Measurements from ENCODE around the gene ZNF846.

- TF ChIP-seq ZNF274 (IDR thresholded peaks at IDR 0.05; ENCODE audit: low read length) = no peak
- TF ChIP-seq ZNF274 (tag by site-specific recombination; IDR thresholded peaks at IDR 0.05; ENCODE audit: borderline replicate concordance) = no peak
- no peak for TF ChIP-seq REST (tag by site-specific recombination; IDR thresholded peaks at IDR 0.05)
- no peak for TF ChIP-seq REPIN1 (tag by site-specific recombination; IDR thresholded peaks at IDR 0.05; ENCODE audit: low read depth)
- TF ChIP-seq, protein P1, sequence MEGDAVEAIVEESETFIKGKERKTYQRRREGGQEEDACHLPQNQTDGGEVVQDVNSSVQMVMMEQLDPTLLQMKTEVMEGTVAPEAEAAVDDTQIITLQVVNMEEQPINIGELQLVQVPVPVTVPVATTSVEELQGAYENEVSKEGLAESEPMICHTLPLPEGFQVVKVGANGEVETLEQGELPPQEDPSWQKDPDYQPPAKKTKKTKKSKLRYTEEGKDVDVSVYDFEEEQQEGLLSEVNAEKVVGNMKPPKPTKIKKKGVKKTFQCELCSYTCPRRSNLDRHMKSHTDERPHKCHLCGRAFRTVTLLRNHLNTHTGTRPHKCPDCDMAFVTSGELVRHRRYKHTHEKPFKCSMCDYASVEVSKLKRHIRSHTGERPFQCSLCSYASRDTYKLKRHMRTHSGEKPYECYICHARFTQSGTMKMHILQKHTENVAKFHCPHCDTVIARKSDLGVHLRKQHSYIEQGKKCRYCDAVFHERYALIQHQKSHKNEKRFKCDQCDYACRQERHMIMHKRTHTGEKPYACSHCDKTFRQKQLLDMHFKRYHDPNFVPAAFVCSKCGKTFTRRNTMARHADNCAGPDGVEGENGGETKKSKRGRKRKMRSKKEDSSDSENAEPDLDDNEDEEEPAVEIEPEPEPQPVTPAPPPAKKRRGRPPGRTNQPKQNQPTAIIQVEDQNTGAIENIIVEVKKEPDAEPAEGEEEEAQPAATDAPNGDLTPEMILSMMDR (tag by site-specific recombination; IDR thresholded peaks at IDR 0.05) = no peak
- TF ChIP-seq RBAK (tag by site-specific recombination; IDR thresholded peaks at IDR 0.05) = no peak
Observed at GRCh38 chr19:9792206-9793070, 23.9 kb upstream of the ZNF846 start.
